Stimulated activated CD8-positive, alpha-beta memory T cell treated with anti-CD3 and anti-CD28 coated beads, Interleukin-4, amount 100 ng/mL, for 48 hours (primary cell): ENCODE results near the gene GTPBP4.
"Not testable (repeated sequence)": the region's sequence is repeated elsewhere in the genome, so short reads cannot be mapped to it uniquely, and the experiment has no call there.

Experiments used
- DNase-seq: peaks from one replicate; pipeline ENCODE4 v3.0.0-alpha.2; 2020

GTPBP4 gene

GRCh38 chr10:1034758-1035157 is 46.5 kb downstream of the GTPBP4 start:
- no peak for DNase-seq

- no peak for DNase-seq
These were observed 47.0 kb downstream of the GTPBP4 start for GRCh38 chr10:1035201-1035600.

GRCh38 chr10:1036341-1036791 is 48.1 kb downstream of the GTPBP4 start:
- DNase-seq, result no peak

- no peak for DNase-seq
These were observed 48.9 kb downstream of the GTPBP4 start for GRCh38 chr10:1037098-1037497.

- not testable (repeated sequence) for DNase-seq
These were observed 50.5 kb downstream of the GTPBP4 start for GRCh38 chr10:1038769-1039168.

GRCh38 chr10:1040133-1040532 is 51.9 kb downstream of the GTPBP4 start:
- DNase-seq, result no peak

- DNase-seq, result no peak
These were observed 53.3 kb downstream of the GTPBP4 start for GRCh38 chr10:1041514-1041913.

GRCh38 chr10:1043532-1043995 is 55.3 kb downstream of the GTPBP4 start:
- no peak for DNase-seq

- DNase-seq, result no peak
These were observed 55.9 kb downstream of the GTPBP4 start for GRCh38 chr10:1044146-1044545.

GRCh38 chr10:1044964-1045363 is 56.7 kb downstream of the GTPBP4 start:
- no peak for DNase-seq

- no peak for DNase-seq
These were observed 57.2 kb downstream of the GTPBP4 start for GRCh38 chr10:1045415-1045814.

GRCh38 chr10:1047937-1048336 is 59.7 kb downstream of the GTPBP4 start:
- peak; percentile 45 for DNase-seq

GRCh38 chr10:1048349-1048731 is 60.1 kb downstream of the GTPBP4 start:
- DNase-seq, result no peak

- peak; percentile 96 for DNase-seq
These were observed 60.6 kb downstream of the GTPBP4 start, which contains the start of gene IDI1 for GRCh38 chr10:1048732-1049424. Gene IDI1, minus strand, starts transcription at chr10:1049119. Its CDS starts 116 bp downstream, at chr10:1049003.

GRCh38 chr10:1049425-1049958 is 61.3 kb downstream of the GTPBP4 start:
- no peak for DNase-seq

- DNase-seq, result no peak
These were observed 61.9 kb downstream of the GTPBP4 start for GRCh38 chr10:1050145-1050544.

- DNase-seq, result peak; percentile 50
These were observed 62.3 kb downstream of the GTPBP4 start for GRCh38 chr10:1050554-1050953.

GRCh38 chr10:1054684-1055083 is 66.5 kb downstream of the GTPBP4 start:
- no peak for DNase-seq

GRCh38 chr10:1056326-1057105 is 68.3 kb downstream of the GTPBP4 start, which contains the start of gene WDR37:
Gene WDR37, plus strand, starts transcription at chr10:1056385. Its CDS starts 15,771 bp downstream, at chr10:1072156.
- DNase-seq, result peak; percentile 92

GRCh38 chr10:1057106-1057657 is 68.9 kb downstream of the GTPBP4 start:
- no peak for DNase-seq

GRCh38 chr10:1058017-1058416 is 69.8 kb downstream of the GTPBP4 start:
- no peak for DNase-seq

GRCh38 chr10:1059902-1060301 is 71.7 kb downstream of the GTPBP4 start:
- DNase-seq, result no peak
